ENCODE results near the gene COPS9.
A peak's percentile ranks its signal among the peaks of the same experiment; 100 is the strongest.

Gene COPS9

GRCh38 chr2:240165661-240166060, 29.6 kb upstream of the COPS9 start:
- no peak for DNase-seq

DNA sequence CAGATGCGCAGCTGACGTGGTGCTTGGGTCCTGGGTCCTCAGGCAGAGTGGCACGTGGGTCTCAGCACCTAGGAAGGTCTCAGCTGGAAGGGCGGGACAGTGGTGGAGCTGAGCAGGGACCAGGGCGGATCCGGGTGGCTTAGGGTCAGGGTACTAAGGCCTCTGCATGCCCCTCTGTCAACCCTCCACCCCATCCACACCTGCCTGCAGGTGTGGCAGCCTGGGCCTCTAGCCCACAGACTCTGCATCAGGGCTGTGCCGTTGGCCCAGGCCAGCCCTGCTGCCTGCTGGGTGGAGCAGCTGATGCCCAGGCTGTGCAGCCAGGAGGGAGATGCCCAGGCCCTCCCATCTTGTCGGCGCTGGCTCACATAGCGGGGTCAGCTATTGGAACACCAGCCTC, 28.9 kb upstream of the COPS9 start:
- no peak for DNase-seq

DNA sequence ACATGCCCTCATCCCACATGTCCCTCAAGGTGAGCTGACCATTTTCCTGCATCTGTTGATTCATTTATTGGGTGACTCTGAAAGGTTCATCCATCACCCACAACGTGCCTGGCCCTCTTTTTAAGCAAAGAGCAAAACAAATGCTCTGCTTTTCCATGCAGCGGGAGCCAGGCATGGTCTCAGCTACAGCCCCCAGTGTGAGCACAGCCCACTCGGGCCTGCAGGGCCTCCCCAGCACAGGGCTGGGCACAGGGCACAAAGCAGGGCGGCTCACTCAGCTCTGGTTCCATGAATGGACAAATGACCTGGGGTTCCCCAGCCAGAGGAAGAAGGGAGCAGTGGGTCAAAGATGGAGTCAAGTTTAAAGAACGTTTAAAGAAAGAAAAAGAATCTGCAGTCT, 28.5 kb upstream of the COPS9 start:
- DNase-seq, result no peak

GRCh38 chr2:240163844-240164574, 27.9 kb upstream of the COPS9 start:
- no peak for DNase-seq

GRCh38 chr2:240162939-240163714, 27.0 kb upstream of the COPS9 start:
- DNase-seq, result no peak

DNA sequence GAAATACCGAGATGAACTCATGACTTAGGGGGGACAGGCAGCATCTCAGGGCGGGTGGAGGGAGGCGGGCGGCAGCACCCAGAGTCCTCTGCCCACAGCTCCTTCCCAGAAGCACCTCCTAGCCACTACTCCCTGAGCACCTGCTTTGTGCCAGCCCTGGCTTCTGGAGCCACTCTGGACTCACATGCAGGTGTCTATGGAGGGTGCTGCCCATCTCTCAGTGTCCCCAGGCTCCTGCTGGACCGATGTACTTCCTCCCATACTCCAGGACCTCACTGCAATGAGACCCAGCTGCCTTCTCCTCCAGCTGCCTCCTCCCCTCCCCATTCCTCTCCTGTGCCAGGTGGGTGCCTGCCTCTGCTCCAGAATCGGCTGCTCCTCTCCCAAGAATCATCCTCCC, 26.4 kb upstream of the COPS9 start:
- DNase-seq, result no peak

DNA sequence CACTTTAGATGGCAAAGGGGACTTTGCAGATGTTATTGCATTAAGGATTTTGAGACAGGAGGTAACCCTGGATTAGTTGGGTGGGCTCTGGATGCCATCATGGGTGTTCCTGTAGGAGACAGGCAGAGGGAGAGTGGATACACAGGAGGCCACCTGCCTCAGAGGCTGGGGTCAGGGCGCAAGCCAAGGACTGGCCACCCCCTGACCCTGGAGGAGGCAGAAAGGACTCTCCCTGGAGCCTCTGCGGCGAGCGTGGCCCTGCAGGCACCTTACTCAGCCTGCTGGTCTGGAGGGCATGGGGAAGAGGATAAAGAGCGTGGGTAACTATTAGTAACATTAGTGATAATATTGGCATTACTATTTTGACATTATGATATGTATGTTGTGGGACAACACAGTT, 25.9 kb upstream of the COPS9 start:
- no peak for DNase-seq

- no peak for DNase-seq
Observed at GRCh38 chr2:240161087-240161750, 25.1 kb upstream of the COPS9 start.

- DNase-seq, result no peak
Observed at GRCh38 chr2:240160291-240161086, 24.4 kb upstream of the COPS9 start.

- no peak for DNase-seq
Observed at GRCh38 chr2:240159251-240159839, 23.2 kb upstream of the COPS9 start.

GRCh38 chr2:240157147-240157470, 21.0 kb upstream of the COPS9 start:
- no peak for DNase-seq

DNA sequence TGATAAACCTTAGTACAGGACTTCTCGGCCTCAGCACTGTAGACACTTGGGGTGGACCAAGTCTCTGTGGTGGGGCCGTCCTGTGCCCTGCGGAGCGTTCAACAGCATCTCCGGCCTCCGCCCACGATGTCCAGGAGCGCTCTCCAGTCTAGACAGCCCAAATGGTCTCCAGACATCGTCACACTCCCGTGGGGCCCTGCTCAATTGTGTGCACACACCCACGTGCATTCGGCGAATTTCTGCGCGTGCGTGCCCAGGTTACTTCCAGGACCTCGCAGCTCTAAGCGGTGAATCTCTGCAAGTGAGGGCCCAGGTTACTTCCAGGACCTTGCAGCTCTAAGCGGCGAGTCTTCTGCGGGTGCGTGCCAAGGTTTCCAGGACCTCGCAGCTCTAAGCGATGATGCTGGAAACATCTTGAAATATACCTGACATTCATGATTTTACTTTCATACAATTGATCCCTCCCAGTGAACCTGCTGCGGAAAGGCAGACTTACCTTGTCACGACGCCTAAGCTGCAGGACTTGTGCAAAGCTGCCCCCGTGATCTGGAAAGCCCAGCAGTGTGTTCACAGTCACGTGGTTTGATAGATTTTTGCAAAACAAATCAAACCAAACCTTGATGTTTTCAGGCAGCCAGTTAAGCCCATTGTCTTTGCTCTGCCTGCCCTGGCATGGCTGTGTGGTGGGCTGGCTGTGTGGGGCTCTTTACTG, 20.5 kb upstream of the COPS9 start:
- no peak for DNase-seq

- DNase-seq, result no peak
Observed at GRCh38 chr2:240155745-240156390, 19.8 kb upstream of the COPS9 start.

DNA sequence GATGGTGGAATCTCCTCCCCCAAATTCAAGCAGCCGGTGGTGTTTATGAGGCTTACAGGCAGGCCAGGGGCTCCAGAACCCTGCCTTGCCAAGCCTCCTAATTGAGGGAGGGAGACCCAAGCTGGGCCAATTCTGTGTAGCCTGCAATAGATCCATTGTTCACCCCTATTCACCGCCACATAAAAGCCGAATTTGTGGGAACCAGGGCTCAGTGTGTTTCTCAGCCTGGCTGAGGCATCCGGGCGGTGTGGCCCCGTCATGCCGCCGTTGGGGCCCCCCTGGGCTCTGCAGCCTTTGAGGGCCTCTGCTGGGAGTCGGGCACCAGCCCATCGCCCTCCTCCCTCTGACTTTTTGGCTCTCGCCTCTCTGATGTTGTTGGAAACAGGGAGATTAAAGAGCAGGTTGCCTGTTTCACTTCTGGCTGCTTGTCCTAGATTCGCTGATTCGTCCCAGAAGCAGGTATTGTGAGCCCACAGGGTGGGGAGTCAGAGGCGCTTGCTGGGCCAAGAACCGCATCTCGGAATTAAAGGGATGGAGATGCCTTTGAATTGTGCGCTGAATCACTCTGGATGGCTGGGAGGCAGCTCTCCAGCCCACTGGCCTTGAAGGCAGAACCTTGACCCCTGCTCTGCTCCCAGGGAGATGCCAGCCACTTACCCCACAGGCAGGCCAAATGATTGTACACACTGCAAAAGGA, 19.1 kb upstream of the COPS9 start:
- DNase-seq, result no peak

DNA sequence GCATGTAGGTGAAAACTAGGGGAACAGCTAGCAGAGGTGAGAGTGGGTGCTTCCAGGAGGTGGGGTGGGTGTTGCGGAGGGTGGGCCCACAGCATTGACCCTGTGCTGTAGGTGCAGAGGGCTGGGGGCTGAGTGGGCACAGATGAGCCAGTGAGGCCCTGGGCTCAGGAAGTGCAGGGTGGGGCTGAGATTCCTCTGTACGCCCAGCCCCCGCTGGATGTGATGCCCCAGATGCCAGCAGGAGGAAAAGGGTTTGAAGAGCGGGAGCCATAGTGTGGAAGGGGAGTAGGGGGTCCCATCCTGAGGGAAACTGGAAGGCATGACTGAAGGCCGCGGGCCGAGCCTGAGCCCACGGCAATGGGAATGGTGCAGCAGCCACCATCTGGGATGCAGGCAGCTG, 18.5 kb upstream of the COPS9 start:
- no peak for DNase-seq

- no peak for DNase-seq
Observed at GRCh38 chr2:240153418-240153817, 17.3 kb upstream of the COPS9 start.

DNA sequence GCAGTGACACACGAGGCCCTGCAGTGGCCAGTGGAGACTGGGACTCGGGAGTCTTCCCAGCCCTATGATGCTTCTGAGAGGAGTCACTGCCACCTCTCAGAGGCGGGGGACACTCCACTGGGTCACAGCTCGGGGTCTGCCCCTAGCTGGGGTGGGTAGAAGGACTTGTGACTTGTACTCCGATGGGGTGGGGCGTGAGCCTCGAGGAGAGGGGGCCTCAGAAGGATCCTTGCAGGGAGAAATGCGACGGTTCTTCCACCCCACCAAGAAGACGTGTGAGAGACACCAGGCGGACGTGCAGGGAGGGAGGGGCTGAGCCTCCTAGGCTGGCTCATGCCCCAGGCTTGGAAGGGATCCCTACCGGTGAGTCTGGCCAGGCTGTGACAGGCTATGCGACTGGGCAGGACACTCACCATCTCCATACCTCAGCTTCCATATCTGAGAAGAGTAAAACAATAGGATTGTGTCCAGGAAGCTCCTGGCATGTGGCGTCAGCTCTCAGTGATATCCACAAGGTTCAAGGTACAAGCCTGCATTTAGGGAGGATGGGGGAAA, 15.4 kb upstream of the COPS9 start:
- no peak for DNase-seq

DNA sequence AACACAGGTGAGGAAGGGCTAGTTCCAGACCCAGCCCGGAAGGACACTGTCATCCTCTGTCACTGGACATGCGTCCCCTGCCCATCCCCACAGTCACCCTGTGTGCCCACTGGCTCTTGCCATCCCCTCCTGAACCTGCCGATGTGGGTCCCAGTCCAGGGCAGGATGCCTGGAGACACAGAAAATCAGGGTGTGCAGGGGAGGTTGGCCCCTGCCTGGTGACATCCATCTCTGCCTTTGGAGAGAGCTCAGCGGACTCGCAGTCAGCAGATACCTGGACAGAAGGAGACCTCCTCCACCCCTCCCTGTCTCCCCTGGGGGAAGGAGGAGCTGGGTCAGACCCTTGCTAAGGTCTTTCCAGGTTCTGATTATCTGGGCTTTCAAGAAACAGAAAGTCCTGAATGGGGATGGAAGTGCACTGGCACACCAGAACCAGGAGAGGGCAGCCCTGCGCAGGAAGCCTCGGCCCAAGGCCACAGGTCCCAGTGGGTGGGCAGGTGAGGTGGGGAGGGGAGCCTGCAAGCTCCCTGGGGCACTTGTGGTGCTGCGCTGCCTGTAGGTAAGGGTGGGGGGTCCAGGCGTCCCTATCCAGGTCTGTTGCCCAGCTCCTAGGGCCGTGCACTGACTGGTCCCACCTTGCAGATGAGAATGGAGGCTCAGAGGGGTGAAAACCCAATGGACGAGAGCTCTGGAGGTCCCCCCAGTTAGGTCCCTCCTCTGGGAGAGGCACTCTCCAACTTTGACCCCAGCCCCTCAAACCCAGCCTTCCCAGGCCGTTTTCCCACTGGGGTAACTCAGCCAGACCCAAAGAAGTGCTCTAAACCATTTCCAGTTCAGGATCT, 14.1 kb upstream of the COPS9 start:
- peak; percentile 33 for DNase-seq

GRCh38 chr2:240147911-240148587, 11.9 kb upstream of the COPS9 start:
- no peak for DNase-seq

Data from activated naive CD4-positive, alpha-beta T cell treated with Interleukin-2 at 50 U/mL for 16 hours (primary cell).